Measurements from ENCODE around the gene TCL1B.

- TF ChIP-seq, protein P1, sequence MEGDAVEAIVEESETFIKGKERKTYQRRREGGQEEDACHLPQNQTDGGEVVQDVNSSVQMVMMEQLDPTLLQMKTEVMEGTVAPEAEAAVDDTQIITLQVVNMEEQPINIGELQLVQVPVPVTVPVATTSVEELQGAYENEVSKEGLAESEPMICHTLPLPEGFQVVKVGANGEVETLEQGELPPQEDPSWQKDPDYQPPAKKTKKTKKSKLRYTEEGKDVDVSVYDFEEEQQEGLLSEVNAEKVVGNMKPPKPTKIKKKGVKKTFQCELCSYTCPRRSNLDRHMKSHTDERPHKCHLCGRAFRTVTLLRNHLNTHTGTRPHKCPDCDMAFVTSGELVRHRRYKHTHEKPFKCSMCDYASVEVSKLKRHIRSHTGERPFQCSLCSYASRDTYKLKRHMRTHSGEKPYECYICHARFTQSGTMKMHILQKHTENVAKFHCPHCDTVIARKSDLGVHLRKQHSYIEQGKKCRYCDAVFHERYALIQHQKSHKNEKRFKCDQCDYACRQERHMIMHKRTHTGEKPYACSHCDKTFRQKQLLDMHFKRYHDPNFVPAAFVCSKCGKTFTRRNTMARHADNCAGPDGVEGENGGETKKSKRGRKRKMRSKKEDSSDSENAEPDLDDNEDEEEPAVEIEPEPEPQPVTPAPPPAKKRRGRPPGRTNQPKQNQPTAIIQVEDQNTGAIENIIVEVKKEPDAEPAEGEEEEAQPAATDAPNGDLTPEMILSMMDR (IDR thresholded peaks at IDR 0.05; ENCODE audit: insufficient read depth, low read length, poor library complexity, severe bottlenecking): no peak
- no peak for TF ChIP-seq EZH2phosphoT487 (conservative IDR thresholded peaks at IDR 0.05; ENCODE audit: low read length)
Measured at GRCh38 chr14:95727056-95727700, 41.0 kb downstream of the TCL1B start.
